GM21825 (cell line): ENCODE measurements around the gene SLC22A2.
"Not testable (repeated sequence)": the region's sequence is repeated elsewhere in the genome, so short reads cannot be mapped to it uniquely, and the experiment has no call there.

Experiments used
- ATAC-seq: cut with Tn5 transposase; IDR thresholded peaks from one replicate; pipeline ENCODE4 v1.9.1; 2021; ENCODE audit warnings: mild to moderate bottlenecking, moderate library complexity; ENCODE audit not compliant: unreplicated experiment

Gene SLC22A2

DNA sequence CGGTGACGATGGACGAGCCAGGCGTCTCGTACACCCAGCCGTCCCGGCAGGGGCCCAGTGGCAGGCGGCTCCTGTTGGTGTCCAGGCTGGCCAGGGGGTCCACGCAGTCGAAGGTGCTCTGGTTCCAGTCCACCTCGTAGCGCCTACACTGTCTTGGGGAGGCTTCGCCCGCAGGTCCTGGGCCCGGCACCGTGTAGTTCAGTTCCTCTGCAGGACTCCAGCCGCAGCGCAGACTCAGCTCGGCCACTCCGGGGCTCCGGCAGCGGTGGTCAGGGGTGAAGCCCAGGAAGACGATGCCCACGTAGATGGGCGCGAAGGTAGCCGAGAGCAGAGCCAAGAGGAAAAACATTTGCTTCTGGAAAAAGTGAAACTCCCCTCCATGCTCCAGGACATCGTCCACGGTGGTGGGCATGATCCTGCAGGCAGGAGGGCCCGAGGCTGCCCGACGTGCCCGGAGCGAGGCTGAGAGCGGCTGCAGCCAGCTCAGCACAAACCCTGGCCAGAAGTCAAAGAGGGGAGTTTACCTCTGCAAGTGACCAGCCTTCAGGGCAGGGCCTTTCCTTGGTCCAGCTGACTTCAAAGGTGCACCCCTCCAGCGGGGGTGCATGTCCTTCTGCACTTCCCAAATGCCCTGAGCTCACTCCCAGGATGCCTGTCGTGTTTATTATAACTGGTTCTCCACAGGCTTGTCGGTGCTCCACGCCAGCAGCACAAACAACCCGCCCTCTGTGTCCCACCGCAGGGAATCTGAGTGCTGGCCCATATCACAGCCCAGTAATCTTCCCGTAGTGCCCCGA lies at the start of gene SLC22A2:
Gene SLC22A2, minus strand, starts transcription at position 476 of the 797 bp plus-strand sequence. Its CDS starts 64 bp downstream, at position 412.
- ATAC-seq = no peak

GRCh38 chr6:160305926-160306713 lies 47.5 kb upstream of the SLC22A2 start:
- no peak for ATAC-seq

DNA sequence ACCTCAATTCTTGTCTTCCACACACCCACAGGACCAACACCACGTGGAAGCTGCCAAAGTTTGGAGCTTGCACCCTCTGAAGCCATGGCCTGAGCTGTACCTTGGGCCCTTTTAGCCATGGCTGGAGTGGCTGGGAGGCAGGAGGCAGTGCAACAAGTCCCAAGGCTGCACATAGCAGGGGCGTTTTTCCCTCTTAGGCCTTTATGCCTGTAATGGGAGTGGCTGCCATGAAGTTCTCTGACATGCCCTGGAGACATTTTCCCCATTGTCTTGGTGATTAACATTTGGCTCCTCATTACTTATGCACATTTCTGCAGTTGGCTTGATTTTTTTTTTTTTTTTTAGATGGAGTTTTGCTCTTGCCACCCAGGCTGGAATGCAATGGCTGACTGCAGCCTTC lies 45.2 kb upstream of the SLC22A2 start:
- ATAC-seq = no peak

DNA sequence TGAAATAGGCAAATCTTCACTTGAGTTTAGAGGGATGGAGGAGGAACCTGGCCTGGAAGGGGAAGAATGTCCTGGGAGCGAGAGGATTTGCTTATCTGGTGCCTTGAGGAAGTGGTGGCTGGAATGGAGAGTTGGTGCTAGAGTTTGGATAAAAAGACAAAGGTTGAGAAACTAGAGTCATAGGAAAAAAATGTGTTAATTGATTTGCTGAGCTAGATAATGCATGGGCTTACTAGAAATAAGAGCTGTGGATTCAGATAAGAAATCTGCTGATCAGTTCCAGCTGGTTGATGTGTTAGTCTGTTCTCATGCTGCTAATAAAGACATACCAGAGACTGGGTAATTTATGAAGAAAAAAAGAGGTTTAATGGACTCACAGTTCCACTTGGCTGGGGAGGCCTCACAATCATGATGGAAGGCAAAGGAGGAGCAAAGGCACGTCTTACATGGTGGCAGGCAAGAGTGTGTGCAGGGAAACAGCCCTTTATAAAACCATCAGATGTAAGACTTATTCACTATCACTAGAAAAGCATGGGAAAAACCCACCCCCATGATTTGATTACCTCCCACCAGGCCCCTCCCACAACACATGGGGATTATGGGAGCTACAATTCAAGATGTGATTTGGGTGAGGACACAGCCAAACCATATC lies 43.9 kb upstream of the SLC22A2 start:
- not testable (repeated sequence) for ATAC-seq

DNA sequence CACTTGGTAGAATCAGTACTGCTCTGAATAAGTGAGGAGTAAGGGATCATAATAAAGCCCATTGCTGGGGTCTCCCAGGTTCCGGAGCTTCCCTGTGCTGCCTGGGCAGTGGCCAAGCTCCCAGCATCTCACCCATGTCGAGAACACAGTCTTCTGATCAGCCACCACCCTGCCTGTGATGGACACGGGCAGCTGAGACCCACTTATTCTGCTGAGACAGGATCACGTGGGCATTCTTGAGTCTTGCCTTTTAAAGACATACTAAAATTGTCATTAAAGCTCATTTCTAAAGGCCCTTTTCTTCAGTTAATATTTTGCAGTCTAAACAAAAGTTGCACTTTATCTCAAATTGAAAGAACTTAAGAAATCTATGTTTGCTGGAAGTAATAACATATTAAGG lies 42.7 kb upstream of the SLC22A2 start:
- ATAC-seq = no peak

- no peak for ATAC-seq
Observed at GRCh38 chr6:160300076-160300695, 41.6 kb upstream of the SLC22A2 start.

DNA sequence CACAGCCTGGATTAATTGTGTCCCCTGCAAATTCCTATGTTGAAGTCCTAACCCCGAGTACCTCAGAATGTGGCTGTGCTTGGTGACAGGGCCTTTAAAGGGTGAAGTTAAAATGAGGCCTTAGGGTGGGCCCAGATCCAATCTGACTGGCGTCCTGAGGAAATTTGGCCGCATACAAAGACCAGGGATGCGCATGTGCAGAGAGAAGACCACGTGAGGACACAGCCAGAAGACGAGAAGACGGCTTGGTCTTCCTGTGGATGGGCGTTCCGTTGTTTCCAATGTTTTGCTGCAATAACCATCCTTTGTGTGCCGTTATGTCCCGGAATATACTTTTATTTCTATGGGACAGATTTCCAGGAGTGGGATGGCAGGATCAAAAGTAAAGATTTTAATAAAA lies 40.9 kb upstream of the SLC22A2 start:
- no peak for ATAC-seq

DNA sequence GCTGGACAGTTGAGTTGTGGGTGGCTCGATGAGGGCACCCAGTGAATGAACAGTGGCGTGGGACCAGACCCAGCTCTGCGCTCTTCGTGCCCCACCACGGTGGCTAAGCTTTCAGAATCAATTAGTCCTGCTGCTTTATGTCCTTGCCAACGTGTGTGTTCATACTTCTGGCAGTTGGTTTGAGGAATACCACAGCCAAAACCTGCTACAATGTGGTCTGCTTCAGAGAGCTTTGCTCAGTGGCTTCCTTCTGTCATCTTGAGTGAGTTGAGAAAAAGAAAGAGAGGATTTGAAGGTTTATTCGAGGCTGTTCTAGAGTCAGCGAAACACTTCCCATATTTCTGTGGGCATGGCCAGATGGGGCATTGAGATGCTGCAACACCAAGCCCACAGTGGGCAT lies 39.5 kb upstream of the SLC22A2 start:
- ATAC-seq = no peak

- no peak for ATAC-seq
Observed at GRCh38 chr6:160297310-160297709, 38.7 kb upstream of the SLC22A2 start.

- no peak for ATAC-seq
Observed at GRCh38 chr6:160293844-160294243, 35.2 kb upstream of the SLC22A2 start.

- ATAC-seq = no peak
Observed at GRCh38 chr6:160285541-160286105, 27.0 kb upstream of the SLC22A2 start.

DNA sequence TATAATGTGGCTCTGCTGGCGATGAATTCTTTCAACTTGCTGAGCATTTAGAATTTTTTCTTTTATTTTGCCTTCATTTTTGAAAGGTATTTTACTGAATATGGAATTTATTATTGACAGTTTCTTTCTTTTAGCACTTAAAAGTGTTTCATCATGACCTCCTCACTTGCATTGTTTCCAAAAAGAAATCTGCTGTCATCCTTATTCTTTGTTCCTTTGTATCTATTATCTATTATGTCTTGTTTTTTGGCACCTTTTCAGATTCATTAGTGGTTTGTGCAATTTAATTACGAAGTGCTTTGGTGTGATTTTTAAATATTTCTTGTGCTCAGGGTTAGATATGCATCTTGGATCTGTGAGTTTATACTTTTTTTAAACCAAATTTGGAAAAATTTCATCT lies 26.0 kb upstream of the SLC22A2 start:
- no peak for ATAC-seq

DNA sequence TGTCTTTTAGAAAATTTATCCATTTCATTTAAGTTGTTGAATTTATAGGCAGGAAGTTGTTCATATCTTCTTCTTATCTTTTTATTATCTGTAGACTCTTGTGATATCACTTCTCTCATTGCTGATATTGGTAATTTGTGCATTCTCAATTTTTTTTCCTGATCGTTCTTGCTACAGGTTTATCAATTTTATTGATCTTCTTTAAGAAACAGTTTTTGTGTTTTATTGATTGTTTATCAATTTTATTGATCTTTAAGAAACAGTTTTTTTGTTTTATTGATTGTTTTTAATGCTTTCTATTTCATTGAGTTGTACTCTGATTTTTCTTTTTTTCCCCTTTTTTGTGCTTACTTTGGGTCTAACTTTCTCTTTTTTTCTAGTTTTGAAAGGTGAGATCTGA lies 23.8 kb upstream of the SLC22A2 start:
- no peak for ATAC-seq

DNA sequence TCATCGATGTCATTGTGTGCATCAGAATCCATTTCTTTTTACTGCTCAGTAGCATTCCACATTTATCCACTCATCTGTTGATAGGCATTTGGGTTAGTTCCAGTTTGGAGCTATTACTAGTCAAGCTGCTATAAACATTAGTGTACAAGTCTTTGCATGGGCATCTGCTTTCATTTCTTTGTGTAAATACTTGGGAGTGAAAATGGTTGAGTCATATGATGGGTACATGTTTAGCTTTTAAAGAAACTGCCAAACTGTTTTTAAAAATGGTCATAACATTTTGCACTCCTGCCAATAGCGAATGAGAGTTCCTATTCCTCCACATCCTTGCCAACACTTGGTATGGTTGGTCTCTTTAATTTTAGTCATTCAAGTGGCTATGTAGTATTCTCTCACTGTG lies 21.2 kb upstream of the SLC22A2 start:
- ATAC-seq = no peak

GRCh38 chr6:160278786-160279310 lies 20.2 kb upstream of the SLC22A2 start:
- ATAC-seq = no peak

DNA sequence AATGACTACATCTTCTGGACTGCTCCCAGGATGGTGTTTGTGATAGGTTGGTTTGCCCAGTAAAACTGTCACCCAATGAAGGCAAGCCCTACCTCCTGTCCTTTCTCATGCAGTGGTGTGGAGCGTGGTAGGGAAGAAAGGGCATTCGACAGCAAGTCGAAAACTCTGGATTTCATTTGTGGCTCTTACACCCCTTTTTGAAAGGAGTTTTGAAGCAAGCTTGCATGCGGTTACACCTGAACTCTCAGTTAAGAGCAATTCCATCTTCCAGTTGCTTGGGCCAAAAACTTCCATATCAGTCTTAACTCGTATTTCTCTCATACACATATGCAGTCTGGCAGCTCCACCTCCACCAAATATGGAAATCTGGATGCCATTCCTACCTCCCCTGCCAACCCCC lies 19.7 kb upstream of the SLC22A2 start:
- ATAC-seq = no peak

DNA sequence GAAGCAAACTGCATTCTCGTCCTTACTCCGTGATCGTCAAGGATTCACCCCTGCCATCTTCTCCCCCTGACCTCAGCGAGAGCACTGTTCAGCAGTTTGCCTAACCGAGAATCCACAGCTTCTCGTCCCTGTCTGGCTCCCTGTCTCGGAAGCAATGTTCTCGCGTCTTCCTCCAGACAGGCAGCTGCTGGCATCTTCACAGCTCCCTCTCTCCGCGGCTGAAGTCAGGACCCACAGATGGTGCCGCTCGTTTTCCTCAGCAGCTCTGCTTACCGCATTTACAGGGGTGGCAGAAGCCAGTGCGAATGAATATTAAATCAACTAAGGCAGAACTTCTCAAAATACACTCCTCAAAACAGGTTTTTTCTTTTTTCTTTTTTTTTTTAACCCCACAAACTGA lies 18.9 kb upstream of the SLC22A2 start:
- no peak for ATAC-seq

DNA sequence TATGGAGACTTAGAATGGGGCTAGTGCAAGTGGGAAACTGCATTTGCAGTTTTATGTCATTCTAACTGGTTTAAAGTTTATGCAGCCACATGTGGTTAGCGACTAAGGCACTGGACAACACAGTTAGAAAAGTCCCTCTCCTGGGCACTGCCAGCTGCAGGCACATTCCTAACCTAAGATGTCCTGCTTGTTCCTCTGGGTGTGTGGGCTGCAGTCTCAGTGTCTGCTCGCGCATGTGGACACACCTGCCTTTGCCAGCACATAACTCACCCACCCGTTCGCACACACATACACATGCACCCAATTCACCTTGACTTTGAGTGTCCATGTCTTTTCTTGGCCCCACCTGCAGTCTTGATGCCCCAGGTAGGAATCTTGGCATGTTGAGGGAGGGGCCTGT lies 18.5 kb upstream of the SLC22A2 start:
- ATAC-seq = no peak

- ATAC-seq = no peak
Observed at GRCh38 chr6:160276126-160276525, 17.5 kb upstream of the SLC22A2 start.

DNA sequence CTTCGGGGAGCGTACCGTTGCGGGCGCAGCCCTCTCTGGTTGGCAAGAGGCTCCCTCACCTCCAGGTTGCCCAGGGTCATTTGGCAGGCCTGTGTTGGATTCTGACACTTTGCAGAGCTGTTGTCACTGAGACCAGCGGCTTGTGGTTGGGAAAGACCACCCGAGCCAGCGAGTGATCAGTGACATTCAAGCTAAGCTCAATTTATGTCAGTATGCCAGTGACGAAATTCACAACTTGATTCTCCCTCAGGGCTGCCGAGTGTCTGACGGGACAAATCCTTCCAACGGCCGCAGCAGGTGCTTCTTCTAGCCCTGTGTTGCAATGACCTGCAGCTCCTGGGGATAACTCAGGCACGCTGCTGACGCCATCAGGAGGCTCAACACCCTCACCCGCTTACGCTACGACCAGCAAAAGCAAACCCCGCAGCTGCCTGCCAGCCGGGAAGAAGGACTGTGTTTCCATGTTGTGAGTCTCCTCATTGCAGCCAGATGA lies 16.9 kb upstream of the SLC22A2 start:
- ATAC-seq = no peak
